Cardiac muscle cell (in vitro differentiated cells and primary cell): Measurements from ENCODE around the gene MAGED1. TPM values are rescaled to one million over a fixed set of nuclear protein-coding genes. Genes with fewer than 3 reads are reported as not detected.
A peak's percentile ranks its signal among the peaks of the same experiment; 100 is the strongest.
"Not testable (repeated sequence)": the region's sequence is repeated elsewhere in the genome, so short reads cannot be mapped to it uniquely, and the experiment has no call there.

ENCODE experiments used
- DNase-seq, 2 donors: peaks; one replicate each; pipeline versions ENCODE4 v3.0.0 to v3.0.0-alpha.2; 2010 to 2017; ENCODE audit warnings: low read depth in 1 of 2, low spot score in 1 of 2
- H3K27ac ChIP-seq: fragments of 200-600 bp; sonication (generic); 2 replicates; pipeline ENCODE4 v1.5.1; 2016
- H3K27me3 ChIP-seq: fragments of 200-600 bp; sonication (generic); 2 replicates; pipeline ENCODE4 v1.6.0; 2016; ENCODE audit warnings: control low read depth
- H3K36me3 ChIP-seq: fragments of 200-600 bp; sonication (generic); 2 replicates; pipeline ENCODE4 v1.5.1; 2016; ENCODE audit warnings: control low read depth
- H3K4me1 ChIP-seq: fragments of 200-600 bp; sonication (generic); 2 replicates; pipeline ENCODE4 v1.8.1; 2017; ENCODE audit warnings: low read depth, mild to moderate bottlenecking, mixed run types
- H3K4me3 ChIP-seq: fragments of 200-600 bp; sonication (generic); 2 replicates; pipeline ENCODE4 v1.5.1; 2016; ENCODE audit warnings: mild to moderate bottlenecking
- H3K9me3 ChIP-seq: fragments of 200-600 bp; sonication (generic); 2 replicates; pipeline ENCODE4 v1.5.1; 2017; ENCODE audit warnings: low read depth, mild to moderate bottlenecking, control low read depth
- polyA plus RNA-seq: library from polyadenylated mRNA; unstranded; fragments of >200 nt; fragmentation: Nextera tagmentation; extraction: Ambion mirVana; gene quantifications from 2 replicates; pipeline ENCODE4 v1.2.1, GENCODE V29; 2016
- total RNA-seq: library from RNA; depleted of rRNA; stranded (reverse); fragments of >200 nt; gene quantifications from 2 replicates; pipeline ENCODE4 v1.2.3, GENCODE V29; 2016
- TF ChIP-seq, protein P1 (sequence below): IDR thresholded peaks from 2 replicates; pipeline ENCODE4 v1.5.1; 2012; ENCODE audit warnings: low read depth, mild to moderate bottlenecking, low read length

The MAGED1 gene
- total and polyA plus RNA-seq, 2 experiments from 2014 or later = 319 to 486 TPM

DNA sequence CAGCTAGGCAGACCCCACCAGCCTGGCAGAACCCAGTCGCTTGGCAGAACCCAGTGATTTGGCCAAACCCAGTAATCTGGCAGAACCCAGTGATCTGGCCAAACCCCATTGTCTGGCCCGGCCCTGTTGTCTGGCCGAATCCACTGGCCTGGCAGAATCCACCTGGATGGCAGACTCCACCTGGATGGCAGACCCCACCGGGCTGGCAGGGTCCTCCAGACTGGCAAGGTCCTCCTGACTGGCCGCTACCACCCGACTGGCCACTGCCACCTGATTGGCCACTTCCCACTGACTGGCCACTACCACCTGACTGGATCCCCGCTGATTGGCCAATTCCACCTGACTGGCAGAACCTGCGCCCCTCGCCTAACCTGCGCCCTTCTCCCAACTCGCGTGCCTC, 3.2 kb downstream of the MAGED1 start:
- no peaks in the 10 kb centered on the region for H3K27me3 ChIP-seq
- H3K36me3 ChIP-seq = peaks cover 35% of the 10 kb centered on the region
- no peak overlapping the region for H3K27ac ChIP-seq
- H3K4me3 ChIP-seq = no peak overlapping the region
- TF ChIP-seq, protein P1, sequence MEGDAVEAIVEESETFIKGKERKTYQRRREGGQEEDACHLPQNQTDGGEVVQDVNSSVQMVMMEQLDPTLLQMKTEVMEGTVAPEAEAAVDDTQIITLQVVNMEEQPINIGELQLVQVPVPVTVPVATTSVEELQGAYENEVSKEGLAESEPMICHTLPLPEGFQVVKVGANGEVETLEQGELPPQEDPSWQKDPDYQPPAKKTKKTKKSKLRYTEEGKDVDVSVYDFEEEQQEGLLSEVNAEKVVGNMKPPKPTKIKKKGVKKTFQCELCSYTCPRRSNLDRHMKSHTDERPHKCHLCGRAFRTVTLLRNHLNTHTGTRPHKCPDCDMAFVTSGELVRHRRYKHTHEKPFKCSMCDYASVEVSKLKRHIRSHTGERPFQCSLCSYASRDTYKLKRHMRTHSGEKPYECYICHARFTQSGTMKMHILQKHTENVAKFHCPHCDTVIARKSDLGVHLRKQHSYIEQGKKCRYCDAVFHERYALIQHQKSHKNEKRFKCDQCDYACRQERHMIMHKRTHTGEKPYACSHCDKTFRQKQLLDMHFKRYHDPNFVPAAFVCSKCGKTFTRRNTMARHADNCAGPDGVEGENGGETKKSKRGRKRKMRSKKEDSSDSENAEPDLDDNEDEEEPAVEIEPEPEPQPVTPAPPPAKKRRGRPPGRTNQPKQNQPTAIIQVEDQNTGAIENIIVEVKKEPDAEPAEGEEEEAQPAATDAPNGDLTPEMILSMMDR = no peak
- no peaks in the 10 kb centered on the region for H3K9me3 ChIP-seq
- DNase-seq = no peak
- peaks cover 7% of the 10 kb centered on the region for H3K4me1 ChIP-seq

GRCh38 chrX:51899741-51900140, 6.3 kb downstream of the MAGED1 start:
- DNase-seq = peak in 1 of 2 donors; percentile 59
- TF ChIP-seq, protein P1 = no peak
- H3K4me1 ChIP-seq = peaks cover 7% of the 10 kb centered on the region
- peaks cover 37% of the 10 kb centered on the region for H3K36me3 ChIP-seq
- H3K4me3 ChIP-seq = no peak overlapping the region
- no peak overlapping the region for H3K27ac ChIP-seq
- no peaks in the 10 kb centered on the region for H3K27me3 ChIP-seq
- no peaks in the 10 kb centered on the region for H3K9me3 ChIP-seq

DNA sequence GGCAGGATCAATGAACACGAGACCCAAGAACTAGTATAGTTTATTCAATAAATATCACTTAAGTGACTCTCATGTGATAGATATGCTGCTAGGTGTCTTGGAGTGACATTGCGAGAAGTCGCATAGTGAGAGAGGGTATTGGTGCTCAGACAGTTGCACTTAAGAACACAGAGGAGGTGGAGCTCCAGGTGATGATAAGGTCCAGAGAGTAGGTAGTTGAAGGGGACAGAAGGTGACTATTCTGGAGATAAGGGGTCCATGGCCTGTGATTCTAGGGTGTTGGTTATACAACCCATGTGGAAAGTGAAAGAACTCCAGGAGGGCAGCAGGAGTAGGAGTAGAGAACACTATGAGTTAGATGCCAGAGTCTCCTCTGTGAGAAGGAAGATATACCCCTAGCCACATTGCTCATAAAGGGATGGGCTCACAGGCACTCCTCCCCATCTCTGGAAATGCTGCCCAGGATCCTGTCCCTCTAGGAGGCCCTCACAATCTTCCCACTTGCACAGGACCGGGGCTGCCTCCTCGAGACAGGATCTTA, 9.2 kb downstream of the MAGED1 start:
- Histone ChIP-seq H3K36me3 (peaks cover 27% of the 10 kb centered on the region), H3K4me1 (no peaks in the 10 kb centered on the region), H3K4me3 (no peak overlapping the region), H3K9me3 (no peaks in the 10 kb centered on the region), H3K27ac (no peak overlapping the region), H3K27me3 (no peaks in the 10 kb centered on the region)
- DNase-seq = no peak
- TF ChIP-seq, protein P1 = no peak

DNA sequence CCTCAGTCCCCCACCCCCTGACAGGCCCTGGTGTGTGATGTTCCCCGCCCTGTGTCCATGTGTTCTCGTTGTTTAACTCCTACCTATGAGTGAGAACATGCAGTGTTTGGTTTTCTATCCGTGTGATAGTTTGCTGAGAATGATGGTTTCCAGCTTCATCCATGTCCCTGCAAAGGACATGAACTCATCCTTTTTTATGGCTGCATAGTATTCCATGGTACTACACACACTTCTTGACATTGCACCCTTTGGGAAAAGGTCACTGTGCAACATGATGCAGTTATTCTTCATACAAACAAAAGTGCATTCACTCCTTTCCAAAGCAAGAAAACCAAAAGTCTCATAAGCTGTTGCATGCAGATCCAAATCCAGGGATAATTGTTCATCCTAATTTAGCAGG, 11.7 kb downstream of the MAGED1 start:
- not testable (repeated sequence) for H3K27me3 ChIP-seq, H3K4me3 ChIP-seq, DNase-seq, H3K9me3 ChIP-seq, H3K27ac ChIP-seq, H3K4me1 ChIP-seq
- H3K36me3 ChIP-seq = peaks cover 10% of the 10 kb centered on the region

GRCh38 chrX:51905711-51906110, 12.3 kb downstream of the MAGED1 start:
- Histone ChIP-seq H3K4me3 (no peak overlapping the region), H3K27me3 (no peaks in the 10 kb centered on the region), H3K9me3 (no peaks in the 10 kb centered on the region), H3K4me1 (no peaks in the 10 kb centered on the region), H3K27ac (no peak overlapping the region), H3K36me3 (peaks cover 8% of the 10 kb centered on the region)
- DNase-seq = no peak
- TF ChIP-seq, protein P1 = no peak

GRCh38 chrX:51917604-51918003, 24.2 kb downstream of the MAGED1 start:
- Histone ChIP-seq H3K27ac (no peak overlapping the region), H3K9me3 (no peaks in the 10 kb centered on the region), H3K4me1 (no peaks in the 10 kb centered on the region), H3K4me3 (no peak overlapping the region), H3K36me3 (no peaks in the 10 kb centered on the region), H3K27me3 (no peaks in the 10 kb centered on the region)
- DNase-seq = no peak
- TF ChIP-seq, protein P1 = no peak
